ENCODE results near the gene ADI1.

GRCh38 chr2:3468296-3468988 lies 50.9 kb downstream of the ADI1 start:
- TF ChIP-seq CTCF (IDR thresholded peaks at IDR 0.05; ENCODE audit: insufficient read depth, low read depth, low read length), result no peak
- TF ChIP-seq EZH2 (IDR thresholded peaks at IDR 0.05; ENCODE audit: insufficient read depth, low read length), result no peak

Measured in astrocyte (in vitro differentiated cells and primary cell).